Subcutaneous abdominal adipose tissue (tissue), 5 donors: ENCODE results near the gene PSMG3.
"Not testable (repeated sequence)": the region's sequence is repeated elsewhere in the genome, so short reads cannot be mapped to it uniquely, and the experiment has no call there.

Experiments
- H3K27ac ChIP-seq: one replicate; pipeline ENCODE4 v1.7.0; 2013; ENCODE audit warnings: low read depth, mild to moderate bottlenecking, inconsistent platforms, low read length, moderate library complexity
- H3K27me3 ChIP-seq, 5 donors: one replicate each; pipeline ENCODE4 v1.7.0; 2013; ENCODE audit warnings: low read length in 5 of 5, inconsistent platforms in 1 of 5; ENCODE audit not compliant: control insufficient read depth in 5 of 5, insufficient read depth in 4 of 5
- H3K36me3 ChIP-seq, 5 donors: one replicate each; pipeline ENCODE4 v1.7.0; 2013; ENCODE audit warnings: low read length in 5 of 5; ENCODE audit not compliant: control insufficient read depth in 5 of 5, insufficient read depth in 5 of 5
- H3K4me1 ChIP-seq, 5 donors: one replicate each; pipeline ENCODE4 v1.7.0; 2013; ENCODE audit warnings: low read length in 5 of 5, mild to moderate bottlenecking in 3 of 5, moderate library complexity in 1 of 5; ENCODE audit not compliant: control insufficient read depth in 5 of 5, insufficient read depth in 5 of 5
- H3K4me3 ChIP-seq, 5 donors: one replicate each; pipeline ENCODE4 v1.7.0; 2013; ENCODE audit warnings: low read length in 5 of 5, low read depth in 1 of 5
- H3K9ac ChIP-seq, 5 donors: one replicate each; pipeline ENCODE4 v1.7.0; 2013; ENCODE audit warnings: low read length in 5 of 5, mild to moderate bottlenecking in 4 of 5, moderate library complexity in 3 of 5
- H3K9me3 ChIP-seq, 5 donors: one replicate each; pipeline ENCODE4 v1.7.0; 2013; ENCODE audit warnings: low read length in 5 of 5; ENCODE audit not compliant: control insufficient read depth in 5 of 5
- donor health status: healthy.
- donor health status: healthy.
- donor health status: healthy.
- donor health status: healthy.
- donor health status: healthy.

PSMG3 gene

GRCh38 chr7:1590887-1591286, 21.1 kb upstream of the PSMG3 start:
- H3K9ac ChIP-seq: no peak overlapping the region
- H3K36me3 ChIP-seq: no peaks in the 10 kb centered on the region
- H3K9me3 ChIP-seq: peaks cover 5 to 12% (median 8%) of the 10 kb centered on the region in 5 donors
- H3K4me1 ChIP-seq: peaks cover 0 to 9% (median 4%) of the 10 kb centered on the region in 5 donors
- no peak overlapping the region for H3K4me3 ChIP-seq
- peaks cover 31 to 86% (median 66%) of the 10 kb centered on the region in 5 donors for H3K27me3 ChIP-seq
- no peak overlapping the region for H3K27ac ChIP-seq

GRCh38 chr7:1590476-1590875, 20.6 kb upstream of the PSMG3 start:
- H3K9me3 ChIP-seq: peaks cover 5 to 12% (median 8%) of the 10 kb centered on the region in 5 donors
- H3K4me3 ChIP-seq: no peak overlapping the region
- H3K9ac ChIP-seq: no peak overlapping the region
- H3K27me3 ChIP-seq: peaks cover 31 to 82% (median 66%) of the 10 kb centered on the region in 5 donors
- H3K4me1 ChIP-seq: peaks cover 0 to 9% (median 4%) of the 10 kb centered on the region in 5 donors
- no peak overlapping the region for H3K27ac ChIP-seq
- no peaks in the 10 kb centered on the region for H3K36me3 ChIP-seq

- Histone ChIP-seq H3K4me3 (no peak overlapping the region), H3K4me1 (peaks cover 0 to 9% (median 4%) of the 10 kb centered on the region in 5 donors), H3K36me3 (no peaks in the 10 kb centered on the region), H3K27ac (no peak overlapping the region), H3K9me3 (peaks cover 5 to 12% (median 8%) of the 10 kb centered on the region in 5 donors), H3K27me3 (peaks cover 28 to 68% (median 58%) of the 10 kb centered on the region in 5 donors), H3K9ac (no peak overlapping the region)
Measured at GRCh38 chr7:1588978-1589377, 19.1 kb upstream of the PSMG3 start.

GRCh38 chr7:1587738-1588137, 17.9 kb upstream of the PSMG3 start:
- peaks cover 19 to 55% (median 47%) of the 10 kb centered on the region in 5 donors for H3K27me3 ChIP-seq
- H3K4me1 ChIP-seq: peaks cover 0 to 9% (median 4%) of the 10 kb centered on the region in 5 donors

GRCh38 chr7:1586827-1587705, 17.2 kb upstream of the PSMG3 start:
- Histone ChIP-seq H3K9me3 (peaks cover 5 to 12% (median 8%) of the 10 kb centered on the region in 5 donors), H3K36me3 (no peaks in the 10 kb centered on the region), H3K9ac (no peak overlapping the region), H3K4me1 (peaks cover 0 to 5% (median 3%) of the 10 kb centered on the region in 5 donors), H3K4me3 (no peak overlapping the region), H3K27me3 (peaks cover 13 to 49% (median 40%) of the 10 kb centered on the region in 5 donors), H3K27ac (no peak overlapping the region)

More at GRCh38 chr7:1587738-1588137, 17.9 kb upstream of the PSMG3 start:
- H3K27ac ChIP-seq: no peak overlapping the region
- no peaks in the 10 kb centered on the region for H3K36me3 ChIP-seq
- peaks cover 5 to 12% (median 8%) of the 10 kb centered on the region in 5 donors for H3K9me3 ChIP-seq
- no peak overlapping the region for H3K4me3 ChIP-seq
- H3K9ac ChIP-seq: no peak overlapping the region

- peaks cover 0 to 5% (median 0%) of the 10 kb centered on the region in 5 donors for H3K4me1 ChIP-seq
- H3K9me3 ChIP-seq: peaks cover 5 to 12% (median 8%) of the 10 kb centered on the region in 5 donors
- H3K27ac ChIP-seq: no peak overlapping the region
- H3K36me3 ChIP-seq: peaks cover 0 to 3% (median 0%) of the 10 kb centered on the region in 5 donors
- no peak overlapping the region for H3K4me3 ChIP-seq
- no peak overlapping the region for H3K9ac ChIP-seq
- H3K27me3 ChIP-seq: peaks cover 5 to 41% (median 32%) of the 10 kb centered on the region in 5 donors
Measured at GRCh38 chr7:1586126-1586826, 16.4 kb upstream of the PSMG3 start.

GRCh38 chr7:1585142-1585981, 15.5 kb upstream of the PSMG3 start:
- H3K36me3 ChIP-seq: peaks cover 0 to 6% (median 0%) of the 10 kb centered on the region in 5 donors
- H3K9ac ChIP-seq: no peak overlapping the region
- peaks cover 0 to 32% (median 25%) of the 10 kb centered on the region in 5 donors for H3K27me3 ChIP-seq
- H3K27ac ChIP-seq: no peak overlapping the region
- H3K4me3 ChIP-seq: no peak overlapping the region
- peaks cover 0 to 5% (median 0%) of the 10 kb centered on the region in 5 donors for H3K4me1 ChIP-seq
- H3K9me3 ChIP-seq: peaks cover 5 to 12% (median 8%) of the 10 kb centered on the region in 5 donors

- Histone ChIP-seq H3K9me3 (peaks cover 5 to 12% (median 8%) of the 10 kb centered on the region in 5 donors), H3K27me3 (peaks cover 0 to 28% (median 24%) of the 10 kb centered on the region in 5 donors), H3K4me3 (no peak overlapping the region), H3K9ac (no peak overlapping the region), H3K27ac (no peak overlapping the region), H3K4me1 (peaks cover 0 to 5% (median 0%) of the 10 kb centered on the region in 5 donors), H3K36me3 (peaks cover 0 to 6% (median 0%) of the 10 kb centered on the region in 5 donors)
Measured at GRCh38 chr7:1584700-1585099, 14.9 kb upstream of the PSMG3 start.

GRCh38 chr7:1583241-1583930, 13.6 kb upstream of the PSMG3 start:
- not testable (repeated sequence) for H3K9ac ChIP-seq, H3K27ac ChIP-seq, H3K9me3 ChIP-seq, H3K4me3 ChIP-seq, H3K36me3 ChIP-seq
- peaks cover 0 to 12% (median 6%) of the 10 kb centered on the region in 5 donors for H3K4me1 ChIP-seq
- H3K27me3 ChIP-seq: peaks cover 0 to 18% (median 12%) of the 10 kb centered on the region in 5 donors
